Kidney epithelial cell (primary cell): ENCODE measurements around the gene RAB3GAP1. TPM values are rescaled to one million over a fixed set of nuclear protein-coding genes. Genes with fewer than 3 reads are reported as not detected.

Experiments
- DNase-seq: peaks from one replicate; pipeline ENCODE4 v3.0.0-alpha.2; 2010; ENCODE audit warnings: low read depth
- H3K27me3 ChIP-seq: 2 replicates; pipeline ENCODE4 v1.6.0; 2011; ENCODE audit warnings: low read length; ENCODE audit not compliant: control insufficient read depth, insufficient read depth
- H3K36me3 ChIP-seq: 2 replicates; pipeline ENCODE4 v1.5.1; 2011; ENCODE audit warnings: low read length; ENCODE audit not compliant: control insufficient read depth, insufficient read depth
- H3K4me3 ChIP-seq: 2 replicates; pipeline ENCODE4 v1.5.1; 2011; ENCODE audit warnings: low read depth, mild to moderate bottlenecking, control low read depth, low read length
- CTCF ChIP-seq: IDR thresholded peaks from 2 replicates; pipeline ENCODE4 v1.5.1; 2011; ENCODE audit warnings: mild to moderate bottlenecking, moderate library complexity, low read length, control low read depth, inconsistent platforms; ENCODE audit not compliant: insufficient read depth, poor library complexity, severe bottlenecking
- total RNA-seq: library from RNA; depleted of rRNA; stranded (reverse); fragments of >200 nt; gene quantifications from 2 replicates; pipeline ENCODE4 v1.2.3, GENCODE V29; 2015

Gene RAB3GAP1
- total RNA-seq, 1 donor from 2014 or later = 48.2 TPM

DNA sequence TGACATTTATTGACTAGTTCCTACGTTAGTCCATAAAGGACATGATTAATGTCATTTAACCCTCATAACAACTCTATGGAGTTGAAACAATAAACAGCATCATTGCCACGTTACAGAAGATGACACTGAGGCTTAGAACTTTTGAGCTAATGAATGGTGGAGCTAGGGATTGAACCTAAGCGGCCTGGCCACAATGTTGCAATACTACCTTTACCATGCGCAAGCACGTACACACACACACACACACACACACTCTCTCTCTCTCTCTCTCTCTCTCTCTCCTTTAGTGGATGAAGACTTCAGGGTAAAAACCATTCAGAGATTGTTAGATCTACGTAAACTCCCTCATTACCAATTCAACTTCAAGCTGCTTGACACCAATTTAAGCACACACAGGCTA is 4.0 kb upstream of the RAB3GAP1 start:
- Histone ChIP-seq H3K27me3 (no peaks in the 10 kb centered on the region), H3K36me3 (no peaks in the 10 kb centered on the region), H3K4me3 (no peak overlapping the region)
- DNase-seq = no peak
- no peak for TF ChIP-seq CTCF

- Histone ChIP-seq H3K36me3 (no peaks in the 10 kb centered on the region), H3K27me3 (no peaks in the 10 kb centered on the region), H3K4me3 (no peak overlapping the region)
- DNase-seq = no peak
- no peak for TF ChIP-seq CTCF
Observed at GRCh38 chr2:135050132-135050531, 2.0 kb upstream of the RAB3GAP1 start.

DNA sequence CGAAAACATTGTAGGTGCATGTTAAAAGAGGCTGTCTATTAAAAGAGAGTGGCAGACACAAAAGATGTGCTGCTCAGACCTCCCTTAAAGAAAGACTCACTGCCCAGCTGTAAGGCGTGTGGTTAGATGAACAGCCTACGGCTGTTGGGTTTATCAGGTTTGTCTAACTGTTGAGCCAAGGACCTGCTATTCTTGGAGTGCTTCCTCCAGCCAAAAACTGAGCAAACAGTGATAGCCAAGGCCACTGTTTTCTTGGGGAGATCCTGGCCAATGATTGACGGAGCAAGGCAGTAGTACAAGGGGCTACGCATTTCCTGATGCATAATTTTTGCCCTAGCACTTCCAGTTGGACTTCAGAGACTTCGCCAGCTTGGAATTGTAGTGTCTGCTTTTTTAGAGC is 1.4 kb upstream of the RAB3GAP1 start:
- no peak overlapping the region for H3K4me3 ChIP-seq
- no peaks in the 10 kb centered on the region for H3K27me3 ChIP-seq
- no peak for DNase-seq
- no peaks in the 10 kb centered on the region for H3K36me3 ChIP-seq
- TF ChIP-seq CTCF = no peak

DNA sequence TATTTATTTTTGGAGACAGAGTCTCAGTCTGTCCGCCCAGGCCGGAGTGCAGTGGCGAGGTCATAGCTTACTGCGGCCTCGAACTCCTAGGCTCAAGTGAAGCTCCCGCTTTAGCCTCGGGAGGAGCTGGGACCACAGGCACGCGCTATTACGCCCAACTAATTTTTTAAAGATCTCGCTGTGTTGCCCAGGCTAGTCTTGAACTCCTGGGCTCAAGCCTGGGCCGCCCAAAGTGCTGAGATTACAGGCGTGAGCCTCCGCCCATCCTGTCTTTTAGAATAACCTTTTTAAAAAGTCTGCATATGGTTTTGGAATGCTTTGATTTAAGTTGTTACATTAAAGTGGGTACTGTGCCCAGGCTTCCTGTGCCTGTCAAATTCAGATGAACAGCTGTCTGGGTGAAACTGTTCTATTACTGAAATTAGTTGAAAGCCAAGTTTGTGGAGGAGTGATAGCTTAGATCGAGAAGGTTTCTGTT is 944 bp downstream of the RAB3GAP1 start:
- Histone ChIP-seq H3K27me3 (no peaks in the 10 kb centered on the region), H3K36me3 (no peaks in the 10 kb centered on the region), H3K4me3 (peak overlapping the region; percentile 97)
- TF ChIP-seq CTCF = no peak
- no peak for DNase-seq

- H3K27me3 ChIP-seq = no peaks in the 10 kb centered on the region
- no peak overlapping the region for H3K4me3 ChIP-seq
- H3K36me3 ChIP-seq = no peaks in the 10 kb centered on the region
- no peak for DNase-seq
- TF ChIP-seq CTCF = no peak
Observed at GRCh38 chr2:135055182-135055786, 3.2 kb downstream of the RAB3GAP1 start.

DNA sequence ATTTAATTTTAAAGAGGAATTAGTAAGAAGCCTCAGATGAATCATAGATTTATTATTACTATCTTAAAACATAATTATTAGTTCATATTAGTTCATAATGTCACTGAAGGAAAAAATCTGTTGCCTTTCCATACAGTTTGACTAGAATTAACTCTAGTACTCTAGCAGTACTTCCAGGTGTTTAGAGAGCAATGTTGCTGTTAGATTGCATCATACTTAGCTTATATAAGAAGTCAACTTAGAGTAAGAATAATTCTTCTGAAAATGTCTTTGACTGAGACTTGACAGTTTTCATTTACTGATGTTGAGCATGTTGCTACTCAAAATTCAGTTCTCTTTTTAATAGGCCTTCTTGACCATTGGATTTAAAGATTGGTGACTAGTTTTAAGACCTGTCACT is 4.7 kb downstream of the RAB3GAP1 start:
- no peak for DNase-seq
- H3K27me3 ChIP-seq = no peaks in the 10 kb centered on the region
- no peak overlapping the region for H3K4me3 ChIP-seq
- H3K36me3 ChIP-seq = no peaks in the 10 kb centered on the region
- TF ChIP-seq CTCF = no peak
